AG09309 (cell line): Measurements from ENCODE around the gene AWAT2.

Source experiments
- DNase-seq: peaks from one replicate; pipeline ENCODE4 v3.0.0-alpha.2; 2010; ENCODE audit warnings: low read depth
- H3K4me3 ChIP-seq: 2 replicates; pipeline ENCODE4 v1.5.1; 2011; ENCODE audit warnings: mild to moderate bottlenecking, low read depth, low read length, moderate library complexity; ENCODE audit not compliant: control insufficient read depth
- TF ChIP-seq, protein P1 (sequence below): IDR thresholded peaks from 2 replicates; pipeline ENCODE4 v1.5.1; 2011; ENCODE audit warnings: mild to moderate bottlenecking, low read depth, low read length, inconsistent platforms; ENCODE audit not compliant: insufficient read depth, control insufficient read depth; ENCODE audit errors: missing control alignments

AWAT2 gene

DNA sequence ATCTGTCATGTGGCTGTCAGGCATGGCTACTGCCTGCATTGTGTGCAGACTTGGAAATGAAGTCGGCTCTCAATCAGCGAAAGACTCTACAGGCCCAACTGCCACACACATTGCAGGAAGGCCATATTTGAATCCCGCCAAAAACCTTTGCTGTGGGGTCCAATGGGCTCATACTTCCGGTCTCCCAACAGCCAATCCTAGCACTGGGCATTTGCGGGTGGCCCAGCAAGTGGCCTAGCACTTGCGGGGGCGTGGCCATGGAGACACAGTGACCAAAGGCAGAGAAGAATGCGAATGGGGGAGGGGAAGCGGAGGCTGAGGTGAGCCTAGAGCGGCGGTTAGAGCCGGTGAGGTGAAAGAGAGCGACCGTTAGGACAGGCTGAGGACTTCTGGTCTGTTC, 12.3 kb upstream of the AWAT2 start, which contains the start of gene OTUD6A:
Gene OTUD6A, plus strand, starts transcription at position 382 of the 400 bp plus-strand sequence. CDS start 68 bp downstream, outside the sequence.
- TF ChIP-seq, protein P1, sequence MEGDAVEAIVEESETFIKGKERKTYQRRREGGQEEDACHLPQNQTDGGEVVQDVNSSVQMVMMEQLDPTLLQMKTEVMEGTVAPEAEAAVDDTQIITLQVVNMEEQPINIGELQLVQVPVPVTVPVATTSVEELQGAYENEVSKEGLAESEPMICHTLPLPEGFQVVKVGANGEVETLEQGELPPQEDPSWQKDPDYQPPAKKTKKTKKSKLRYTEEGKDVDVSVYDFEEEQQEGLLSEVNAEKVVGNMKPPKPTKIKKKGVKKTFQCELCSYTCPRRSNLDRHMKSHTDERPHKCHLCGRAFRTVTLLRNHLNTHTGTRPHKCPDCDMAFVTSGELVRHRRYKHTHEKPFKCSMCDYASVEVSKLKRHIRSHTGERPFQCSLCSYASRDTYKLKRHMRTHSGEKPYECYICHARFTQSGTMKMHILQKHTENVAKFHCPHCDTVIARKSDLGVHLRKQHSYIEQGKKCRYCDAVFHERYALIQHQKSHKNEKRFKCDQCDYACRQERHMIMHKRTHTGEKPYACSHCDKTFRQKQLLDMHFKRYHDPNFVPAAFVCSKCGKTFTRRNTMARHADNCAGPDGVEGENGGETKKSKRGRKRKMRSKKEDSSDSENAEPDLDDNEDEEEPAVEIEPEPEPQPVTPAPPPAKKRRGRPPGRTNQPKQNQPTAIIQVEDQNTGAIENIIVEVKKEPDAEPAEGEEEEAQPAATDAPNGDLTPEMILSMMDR: no peak
- no peak within 1 kb of the TSS for H3K4me3 ChIP-seq

GRCh38 chrX:70054391-70054790, 4.7 kb upstream of the AWAT2 start:
- no peak for DNase-seq
- no peak overlapping the region for H3K4me3 ChIP-seq
- TF ChIP-seq, protein P1: no peak

More for the DNA sequence above, 12.3 kb upstream of the AWAT2 start, which contains the start of gene OTUD6A:
- DNase-seq: no peak

GRCh38 chrX:70052895-70053615, 3.3 kb upstream of the AWAT2 start:
- TF ChIP-seq, protein P1: no peak
- DNase-seq: no peak
- H3K4me3 ChIP-seq: no peak overlapping the region

GRCh38 chrX:70049406-70049805, 332 bp downstream of the AWAT2 start:
- TF ChIP-seq, protein P1: no peak
- no peak for DNase-seq
- no peak overlapping the region for H3K4me3 ChIP-seq

DNA sequence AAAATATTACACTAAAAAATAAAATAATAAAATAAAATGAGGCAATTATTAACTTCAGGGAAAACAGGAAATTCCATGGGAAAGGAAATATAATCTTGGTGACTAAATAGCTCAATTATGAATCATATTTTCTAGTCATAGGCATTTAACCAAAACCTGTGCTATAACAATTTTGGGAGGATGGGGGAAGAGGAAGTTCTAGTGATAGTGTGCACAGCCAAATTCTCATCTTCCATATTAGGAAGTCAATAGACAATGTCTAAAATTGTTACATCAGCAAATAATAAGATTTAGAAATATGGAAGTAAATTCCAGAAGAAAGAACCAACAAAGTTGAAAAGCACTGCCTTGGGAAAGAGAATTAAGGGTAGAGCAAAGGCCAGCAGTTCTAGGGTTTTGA, 2.8 kb downstream of the AWAT2 start:
- TF ChIP-seq, protein P1: no peak
- H3K4me3 ChIP-seq: no peak overlapping the region
- no peak for DNase-seq

DNA sequence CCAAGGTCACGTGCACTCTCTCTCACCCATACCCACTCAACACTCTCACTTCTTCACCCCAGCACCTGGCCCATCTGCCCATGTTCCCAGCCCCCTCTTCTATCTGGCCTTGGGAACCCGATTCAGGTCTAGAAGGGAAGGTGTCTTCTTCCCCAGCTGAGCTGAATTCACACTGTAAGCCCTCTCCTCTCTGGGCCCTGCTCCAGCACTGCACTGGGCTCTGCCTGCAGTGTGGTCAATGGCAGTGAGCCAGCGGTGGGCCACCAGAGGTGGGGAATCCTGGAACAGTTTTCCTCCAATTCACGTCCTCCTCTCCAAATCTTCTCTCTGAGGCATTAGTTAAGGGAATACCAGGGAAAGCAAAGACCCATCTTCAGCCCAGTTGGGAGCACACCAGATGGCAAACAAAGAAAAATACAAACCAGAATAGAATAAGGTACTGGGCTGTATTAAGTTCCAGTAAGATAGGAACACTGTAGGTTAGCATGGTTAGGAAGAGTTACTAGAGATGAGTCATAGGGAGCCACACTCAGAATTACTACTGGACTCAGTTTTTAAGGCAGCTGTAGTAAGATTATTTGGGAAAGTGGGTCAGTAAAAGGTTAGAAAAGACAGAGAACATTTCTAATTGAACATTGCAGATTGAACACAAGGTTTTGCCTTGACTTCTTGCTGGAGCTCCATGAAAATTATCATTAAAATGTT, 5.0 kb downstream of the AWAT2 start:
- no peak overlapping the region for H3K4me3 ChIP-seq
- TF ChIP-seq, protein P1: no peak
- DNase-seq: no peak
